Measurements from ENCODE around the gene CCDC39.

DNA sequence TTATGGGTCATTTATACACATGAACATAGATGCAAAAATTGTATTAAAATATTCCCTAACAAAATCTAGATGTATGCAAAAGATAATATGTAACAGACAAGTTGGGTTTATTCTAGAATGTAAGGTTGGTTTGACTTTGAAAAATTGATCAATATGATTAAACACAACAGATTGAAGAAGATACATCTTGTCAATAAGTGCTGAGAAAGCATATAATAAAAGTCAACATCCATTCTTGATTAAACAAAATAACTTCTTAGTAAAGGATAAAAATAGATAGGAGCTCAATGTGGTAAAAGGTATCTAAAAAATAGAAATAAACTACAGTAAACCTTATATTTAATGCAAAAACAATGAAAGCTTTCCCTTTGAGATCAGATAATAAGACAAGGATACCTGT, 38.3 kb downstream of the CCDC39 start:
- no peak for TF ChIP-seq TRIM28 (IDR thresholded peaks at IDR 0.05)
- no peak for TF ChIP-seq PHB (CRISPR knock-in tag; IDR thresholded peaks at IDR 0.05)
- no peak for TF ChIP-seq ZKSCAN8 (CRISPR knock-in tag; IDR thresholded peaks at IDR 0.05)
- TF ChIP-seq MYC (IDR thresholded peaks at IDR 0.05; ENCODE audit: low read depth, low read length) = no peak
- TF ChIP-seq MYC (CRISPR knock-in tag; IDR thresholded peaks at IDR 0.05; ENCODE audit: borderline replicate concordance, low read depth) = no peak
- TF ChIP-seq CTCF (IDR thresholded peaks at IDR 0.05 in 2 of 3, conservative IDR thresholded peaks at IDR 0.05 in 1 of 3; ENCODE audit: insufficient read depth in 2 of 3, low read depth in 1 of 3, low read length in 3 of 3) = no peak
- TF ChIP-seq PCBP1 (IDR thresholded peaks at IDR 0.05; ENCODE audit: low read depth, low read length, poor library complexity, severe bottlenecking) = no peak
- TF ChIP-seq EP300 (IDR thresholded peaks at IDR 0.05; ENCODE audit: low read length) = no peak
- no peak for TF ChIP-seq NKRF (IDR thresholded peaks at IDR 0.05; ENCODE audit: borderline replicate concordance)
- TF ChIP-seq, protein P1, sequence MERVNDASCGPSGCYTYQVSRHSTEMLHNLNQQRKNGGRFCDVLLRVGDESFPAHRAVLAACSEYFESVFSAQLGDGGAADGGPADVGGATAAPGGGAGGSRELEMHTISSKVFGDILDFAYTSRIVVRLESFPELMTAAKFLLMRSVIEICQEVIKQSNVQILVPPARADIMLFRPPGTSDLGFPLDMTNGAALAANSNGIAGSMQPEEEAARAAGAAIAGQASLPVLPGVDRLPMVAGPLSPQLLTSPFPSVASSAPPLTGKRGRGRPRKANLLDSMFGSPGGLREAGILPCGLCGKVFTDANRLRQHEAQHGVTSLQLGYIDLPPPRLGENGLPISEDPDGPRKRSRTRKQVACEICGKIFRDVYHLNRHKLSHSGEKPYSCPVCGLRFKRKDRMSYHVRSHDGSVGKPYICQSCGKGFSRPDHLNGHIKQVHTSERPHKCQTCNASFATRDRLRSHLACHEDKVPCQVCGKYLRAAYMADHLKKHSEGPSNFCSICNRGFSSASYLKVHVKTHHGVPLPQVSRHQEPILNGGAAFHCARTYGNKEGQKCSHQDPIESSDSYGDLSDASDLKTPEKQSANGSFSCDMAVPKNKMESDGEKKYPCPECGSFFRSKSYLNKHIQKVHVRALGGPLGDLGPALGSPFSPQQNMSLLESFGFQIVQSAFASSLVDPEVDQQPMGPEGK (CRISPR knock-in tag; IDR thresholded peaks at IDR 0.05; ENCODE audit: borderline replicate concordance) = no peak

All from K562 (cell line).